Lung (tissue), 12 donors: ENCODE measurements around the gene ADAMTSL2. TPM values are rescaled to one million over a fixed set of nuclear protein-coding genes. Genes with fewer than 3 reads are reported as not detected.

Experiments
- ATAC-seq: fragments of 200-7000 bp; cut with Tn5 transposase; one replicate; pipeline ENCODE4 v1.9.1; 2020; ENCODE audit warnings: moderate number of reproducible peaks; ENCODE audit not compliant: insufficient read depth, low FRiP score
- DNase-seq, 3 donors: peaks; one replicate each; pipeline ENCODE4 v3.0.0-alpha.2; 2013 to 2017
- H3K27ac ChIP-seq, 2 donors: one replicate each; pipeline ENCODE4 v1.5.1; 2013; ENCODE audit warnings: mild to moderate bottlenecking in 2 of 2, moderate library complexity in 2 of 2, control low read depth in 1 of 2, inconsistent platforms in 1 of 2, low read depth in 1 of 2, low read length in 1 of 2
- H3K27me3 ChIP-seq, 3 donors: one replicate each; pipeline ENCODE4 v1.5.1; 2013; ENCODE audit warnings: low read length in 2 of 3; ENCODE audit not compliant: control insufficient read depth in 3 of 3, insufficient read depth in 3 of 3
- H3K36me3 ChIP-seq, 4 donors: one replicate each; pipeline ENCODE4 v1.5.1; 2013; ENCODE audit warnings: low read length in 4 of 4, mild to moderate bottlenecking in 1 of 4, moderate library complexity in 1 of 4; ENCODE audit not compliant: control insufficient read depth in 4 of 4, insufficient read depth in 4 of 4
- H3K4me1 ChIP-seq, 5 donors: one replicate each; pipeline ENCODE4 v1.5.1; 2013; ENCODE audit warnings: low read length in 5 of 5, mild to moderate bottlenecking in 2 of 5, moderate library complexity in 1 of 5; ENCODE audit not compliant: control insufficient read depth in 5 of 5, insufficient read depth in 5 of 5
- H3K4me3 ChIP-seq: one replicate; pipeline ENCODE4 v1.5.1; 2013; ENCODE audit warnings: mild to moderate bottlenecking, control low read depth, moderate library complexity
- H3K9ac ChIP-seq, 2 donors: one replicate each; pipeline ENCODE4 v1.5.1; 2013; ENCODE audit warnings: low read length in 2 of 2, control low read depth in 1 of 2; ENCODE audit not compliant: insufficient read depth in 1 of 2
- H3K9me3 ChIP-seq, 4 donors: one replicate each; pipeline ENCODE4 v1.5.1; 2013; ENCODE audit warnings: low read length in 3 of 4, mild to moderate bottlenecking in 1 of 4, moderate library complexity in 1 of 4; ENCODE audit not compliant: control insufficient read depth in 4 of 4, insufficient read depth in 3 of 4
- CTCF ChIP-seq: IDR thresholded peaks from 2 replicates; pipeline ENCODE4 v1.5.1; 2012; ENCODE audit warnings: mild to moderate bottlenecking; ENCODE audit errors: control extremely low read depth, extremely low read depth
- WGBS, 2 donors: extraction: QIAGEN DNeasy Blood & Tissue Kit; methylation state at CpG; one replicate each; pipeline ENCODE4 v1.1.7; 2013; 5-methylcytosine and 5-hydroxymethylcytosine counted together
- polyA plus RNA-seq, 2 donors: library from polyadenylated mRNA; stranded (reverse); fragments of 200-250 nt; gene quantifications; one replicate each; pipeline ENCODE4 v1.2.1, GENCODE V29; 2013
- total RNA-seq, 2 donors: library from RNA; depleted of rRNA in 1 of 2; stranded (reverse); fragments of >200 nt in 1 of 2; gene quantifications; one replicate each; pipeline ENCODE4 v1.2.1, GENCODE V29; 2014 to 2021
- donor health status: control.
- donor health status: control.
- donor health status: Bipolar disorder and iron deficiency.
- donor health status: healthy.
- donor health status: DM: yes; HTN: yes; CAD: no.

Gene ADAMTSL2
- total and polyA plus RNA-seq, 4 donors, result 6.4 to 20.6 (median 10.1) TPM

- ATAC-seq, result no peak
- Histone ChIP-seq H3K36me3 (no peaks in the 10 kb centered on the region), H3K27me3 (no peaks in the 10 kb centered on the region), H3K27ac (no peak overlapping the region), H3K4me1 (peaks cover 0 to 51% (median 12%) of the 10 kb centered on the region in 5 donors), H3K9me3 (no peaks in the 10 kb centered on the region), H3K9ac (no peak overlapping the region), H3K4me3 (no peak overlapping the region)
- no peak for TF ChIP-seq CTCF
- 88 to 90% methylated on average over 10 of the region's 10 CpGs for WGBS, 2 donors
- no peak for DNase-seq
These were observed 18.6 kb downstream of the ADAMTSL2 start for GRCh38 chr9:133553123-133553522.

GRCh38 chr9:133553973-133554713 lies 19.6 kb downstream of the ADAMTSL2 start:
- DNase-seq (no peak), ATAC-seq (no peak)
- Histone ChIP-seq H3K9ac (no peak overlapping the region), H3K9me3 (no peaks in the 10 kb centered on the region), H3K36me3 (no peaks in the 10 kb centered on the region), H3K27ac (no peak overlapping the region), H3K27me3 (no peaks in the 10 kb centered on the region), H3K4me1 (peaks cover 0 to 61% (median 20%) of the 10 kb centered on the region in 5 donors), H3K4me3 (no peak overlapping the region)
- WGBS, 2 donors, result 90 to 91% methylated on average over 28 to 31 of the region's 31 CpGs
- TF ChIP-seq CTCF, result no peak

- TF ChIP-seq CTCF, result no peak
- 93% methylated on average over 8 of the region's 8 CpGs for WGBS, 2 donors
- no peak for DNase-seq
These were observed 20.2 kb downstream of the ADAMTSL2 start for GRCh38 chr9:133554729-133555128.

More at GRCh38 chr9:133554729-133555128, 20.2 kb downstream of the ADAMTSL2 start:
- no peak for ATAC-seq
- Histone ChIP-seq H3K9ac (no peak overlapping the region), H3K4me1 (peaks cover 0 to 64% (median 20%) of the 10 kb centered on the region in 5 donors), H3K27ac (no peak overlapping the region), H3K36me3 (no peaks in the 10 kb centered on the region), H3K27me3 (no peaks in the 10 kb centered on the region), H3K9me3 (no peaks in the 10 kb centered on the region), H3K4me3 (no peak overlapping the region)
